SK-N-MC (cell line): ENCODE measurements around the gene RPL22.

Experiments used
- DNase-seq: peaks from one replicate; pipeline ENCODE4 v3.0.0-alpha.2; 2011; ENCODE audit warnings: low read depth, low spot score
- H3K27ac ChIP-seq: fragments of 200-600 bp; sonication (generic); 2 replicates; pipeline ENCODE4 v1.5.1; 2016; ENCODE audit warnings: mixed run types
- H3K36me3 ChIP-seq: fragments of 200-600 bp; sonication (generic); 2 replicates; pipeline ENCODE4 v1.6.1; 2017; ENCODE audit warnings: antibody characterized with exemption, low read length, mixed read lengths; ENCODE audit not compliant: insufficient read depth
- H3K4me3 ChIP-seq: fragments of 200-600 bp; sonication (generic); 2 replicates; pipeline ENCODE4 v1.5.1; 2016
- H3K9ac ChIP-seq: fragments of 200-600 bp; sonication (generic); 2 replicates; pipeline ENCODE4 v1.8.0; 2017; ENCODE audit warnings: mixed run types, mixed read lengths; ENCODE audit not compliant: insufficient read length
- H3K9me3 ChIP-seq: fragments of 200-600 bp; sonication (generic); 2 replicates; pipeline ENCODE4 v1.6.1; 2017; ENCODE audit warnings: low read depth, mild to moderate bottlenecking, antibody characterized with exemption, low read length, moderate library complexity, mixed read lengths
- EZH2 ChIP-seq: fragments of 200-600 bp; sonication (generic); IDR thresholded peaks from one replicate; pipeline ENCODE4 v1.6.1; 2017; ENCODE audit warnings: antibody characterized with exemption
- FOXP2 ChIP-seq: optimal IDR thresholded peaks from 2 replicates; pipeline ENCODE3; 2011; ENCODE audit warnings: mild to moderate bottlenecking, moderate library complexity; ENCODE audit not compliant: insufficient read depth; ENCODE audit errors: extremely low read length, control extremely low read depth
- POLR2AphosphoS5 ChIP-seq: IDR thresholded peaks from 2 replicates; pipeline ENCODE4 v1.6.1; 2012; ENCODE audit warnings: mild to moderate bottlenecking, low read depth, low read length, borderline replicate concordance

Gene RPL22

GRCh38 chr1:6244401-6245049 lies 45.1 kb upstream of the RPL22 start:
- Histone ChIP-seq H3K36me3 (no peaks in the 10 kb centered on the region), H3K27ac (no peak overlapping the region)

GRCh38 chr1:6243993-6244392 lies 44.6 kb upstream of the RPL22 start, which contains the start of gene HES3:
TSS of gene HES3 (plus strand) at chr1:6244179. CDS start at chr1:6244366, 187 bp downstream.
- no peak within 1 kb of the TSS for H3K9ac ChIP-seq
- TF ChIP-seq POLR2AphosphoS5 (no peak), EZH2 (no peak), FOXP2 (no peak)
- H3K4me3 ChIP-seq: no peak within 1 kb of the TSS
- H3K27ac ChIP-seq: no peak within 1 kb of the TSS
- no peak for DNase-seq
- H3K9me3 ChIP-seq: no peaks in the 10 kb centered on the region
- no peaks in the 10 kb centered on the region for H3K36me3 ChIP-seq

More at GRCh38 chr1:6244401-6245049, 45.1 kb upstream of the RPL22 start:
- H3K9ac ChIP-seq: no peak overlapping the region
- DNase-seq: no peak
- no peak overlapping the region for H3K4me3 ChIP-seq
- H3K9me3 ChIP-seq: no peaks in the 10 kb centered on the region
- TF ChIP-seq EZH2: no peak
- no peak for TF ChIP-seq FOXP2
- no peak for TF ChIP-seq POLR2AphosphoS5

GRCh38 chr1:6243053-6243834 lies 43.8 kb upstream of the RPL22 start:
- no peaks in the 10 kb centered on the region for H3K36me3 ChIP-seq
- no peak for DNase-seq
- TF ChIP-seq POLR2AphosphoS5 (no peak), FOXP2 (no peak), EZH2 (no peak)
- H3K9ac ChIP-seq: no peak overlapping the region
- no peak overlapping the region for H3K4me3 ChIP-seq
- no peaks in the 10 kb centered on the region for H3K9me3 ChIP-seq
- no peak overlapping the region for H3K27ac ChIP-seq

GRCh38 chr1:6241887-6242740 lies 42.7 kb upstream of the RPL22 start:
- peak overlapping the region; percentile 51 for H3K4me3 ChIP-seq
- no peak overlapping the region for H3K27ac ChIP-seq
- TF ChIP-seq EZH2: peak; percentile 76
- TF ChIP-seq POLR2AphosphoS5: no peak
- DNase-seq: no peak
- no peaks in the 10 kb centered on the region for H3K36me3 ChIP-seq
- no peak overlapping the region for H3K9ac ChIP-seq
- H3K9me3 ChIP-seq: no peaks in the 10 kb centered on the region

GRCh38 chr1:6241107-6241886 lies 41.9 kb upstream of the RPL22 start:
- no peak for DNase-seq
- H3K9me3 ChIP-seq: no peaks in the 10 kb centered on the region
- TF ChIP-seq POLR2AphosphoS5 (no peak), FOXP2 (no peak), EZH2 (no peak)
- H3K36me3 ChIP-seq: no peaks in the 10 kb centered on the region
- H3K9ac ChIP-seq: no peak overlapping the region
- no peak overlapping the region for H3K4me3 ChIP-seq
- no peak overlapping the region for H3K27ac ChIP-seq

- TF ChIP-seq EZH2 (no peak), FOXP2 (no peak), POLR2AphosphoS5 (no peak)
- DNase-seq: no peak
- H3K4me3 ChIP-seq: no peak overlapping the region
- H3K27ac ChIP-seq: no peak overlapping the region
- no peaks in the 10 kb centered on the region for H3K36me3 ChIP-seq
- no peak overlapping the region for H3K9ac ChIP-seq
- H3K9me3 ChIP-seq: no peaks in the 10 kb centered on the region
Observed at GRCh38 chr1:6239950-6240768, 40.8 kb upstream of the RPL22 start.

GRCh38 chr1:6239213-6239752 lies 39.9 kb upstream of the RPL22 start:
- H3K27ac ChIP-seq: no peak overlapping the region
- peaks cover under 1% of the 10 kb centered on the region for H3K36me3 ChIP-seq
- no peak for DNase-seq
- no peak overlapping the region for H3K9ac ChIP-seq
- TF ChIP-seq FOXP2 (no peak), EZH2 (no peak), POLR2AphosphoS5 (no peak)
- H3K4me3 ChIP-seq: no peak overlapping the region
- H3K9me3 ChIP-seq: no peaks in the 10 kb centered on the region
